HL-60 (cell line): Measurements from ENCODE around the gene ESD.

Experiments used
- CTCF ChIP-seq: IDR thresholded peaks from one replicate; pipeline ENCODE4 v1.5.1; 2011; ENCODE audit warnings: low read length, control low read depth, inconsistent platforms; ENCODE audit not compliant: insufficient read depth
- TF ChIP-seq, protein P1 (sequence below): IDR thresholded peaks from 2 replicates; pipeline ENCODE4 v1.6.1; 2012; ENCODE audit warnings: low read depth; ENCODE audit not compliant: insufficient replicate concordance

DNA sequence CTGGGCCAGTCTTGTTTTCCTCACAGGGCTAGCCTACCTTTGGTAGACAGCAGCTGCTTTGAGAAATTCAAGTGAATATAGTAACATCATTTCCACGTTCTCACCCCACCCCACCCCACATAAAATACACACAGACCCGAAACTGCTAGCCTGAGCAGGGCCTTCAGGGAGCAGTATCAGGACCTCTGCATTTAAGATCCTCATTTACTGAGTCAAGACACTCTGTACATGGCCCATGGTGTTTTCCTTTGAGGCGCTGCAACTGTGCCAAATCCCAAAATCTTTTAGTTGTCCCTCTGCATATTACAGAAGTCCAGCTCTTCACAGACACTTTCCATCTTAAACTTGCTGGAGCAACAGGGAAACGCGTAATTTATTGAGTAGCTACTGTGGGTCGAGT lies 43.0 kb downstream of the ESD start:
- TF ChIP-seq CTCF = no peak
- TF ChIP-seq, protein P1, sequence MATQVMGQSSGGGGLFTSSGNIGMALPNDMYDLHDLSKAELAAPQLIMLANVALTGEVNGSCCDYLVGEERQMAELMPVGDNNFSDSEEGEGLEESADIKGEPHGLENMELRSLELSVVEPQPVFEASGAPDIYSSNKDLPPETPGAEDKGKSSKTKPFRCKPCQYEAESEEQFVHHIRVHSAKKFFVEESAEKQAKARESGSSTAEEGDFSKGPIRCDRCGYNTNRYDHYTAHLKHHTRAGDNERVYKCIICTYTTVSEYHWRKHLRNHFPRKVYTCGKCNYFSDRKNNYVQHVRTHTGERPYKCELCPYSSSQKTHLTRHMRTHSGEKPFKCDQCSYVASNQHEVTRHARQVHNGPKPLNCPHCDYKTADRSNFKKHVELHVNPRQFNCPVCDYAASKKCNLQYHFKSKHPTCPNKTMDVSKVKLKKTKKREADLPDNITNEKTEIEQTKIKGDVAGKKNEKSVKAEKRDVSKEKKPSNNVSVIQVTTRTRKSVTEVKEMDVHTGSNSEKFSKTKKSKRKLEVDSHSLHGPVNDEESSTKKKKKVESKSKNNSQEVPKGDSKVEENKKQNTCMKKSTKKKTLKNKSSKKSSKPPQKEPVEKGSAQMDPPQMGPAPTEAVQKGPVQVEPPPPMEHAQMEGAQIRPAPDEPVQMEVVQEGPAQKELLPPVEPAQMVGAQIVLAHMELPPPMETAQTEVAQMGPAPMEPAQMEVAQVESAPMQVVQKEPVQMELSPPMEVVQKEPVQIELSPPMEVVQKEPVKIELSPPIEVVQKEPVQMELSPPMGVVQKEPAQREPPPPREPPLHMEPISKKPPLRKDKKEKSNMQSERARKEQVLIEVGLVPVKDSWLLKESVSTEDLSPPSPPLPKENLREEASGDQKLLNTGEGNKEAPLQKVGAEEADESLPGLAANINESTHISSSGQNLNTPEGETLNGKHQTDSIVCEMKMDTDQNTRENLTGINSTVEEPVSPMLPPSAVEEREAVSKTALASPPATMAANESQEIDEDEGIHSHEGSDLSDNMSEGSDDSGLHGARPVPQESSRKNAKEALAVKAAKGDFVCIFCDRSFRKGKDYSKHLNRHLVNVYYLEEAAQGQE = no peak
